H1 (cell line): ENCODE measurements around the gene ALDH1A3. TPM values are rescaled to one million over a fixed set of nuclear protein-coding genes. Genes with fewer than 3 reads are reported as not detected.

ENCODE experiments used
- CBX5 ChIP-seq: fragments of 300-800, 300-1000 bp; sonication (generic); IDR thresholded peaks from 2 replicates; pipeline ENCODE4 v1.7.1; 2016; ENCODE audit warnings: antibody characterized with exemption, low read length, low read depth
- JUN ChIP-seq: IDR thresholded peaks from 2 replicates; pipeline ENCODE4 v1.6.1; 2011; ENCODE audit warnings: low read depth, mild to moderate bottlenecking, improper control_type of control experiment, low read length
- SP2 ChIP-seq: IDR thresholded peaks from 2 replicates; pipeline ENCODE4 v1.6.1; 2012; ENCODE audit warnings: mild to moderate bottlenecking, low read length, inconsistent platforms
- ZNF274 ChIP-seq: IDR thresholded peaks from 2 replicates; pipeline ENCODE4 v1.7.0; 2012; ENCODE audit warnings: low read length, borderline replicate concordance; ENCODE audit errors: extremely low read depth
- polyA plus RNA-seq, 7 experiments: library from polyadenylated mRNA; depleted of rRNA in 3 of 7; stranded (reverse) in 5 of 7; unstranded in 2 of 7; fragments of >200 nt in 5 of 7; fragments of 200-250 nt in 2 of 7; gene quantifications; 1 replicate in 5 of 7; 2 replicates in 1 of 7; 4 replicates in 1 of 7; pipeline versions ENCODE4 v1.2.1 to v1.2.3, GENCODE V29; 2011 to 2013; ENCODE audit warnings: missing spikeins in 2 of 7, mixed read lengths in 2 of 7
- total RNA-seq: library from RNA; stranded (reverse); fragmentation: NEBNext Ultra II Directional; extraction: Animal tissue kit (Norgen Biotek cat#: 25700); gene quantifications from 2 replicates; pipeline ENCODE4 v1.2.1, GENCODE V29; 2021
- TF ChIP-seq, protein P1 (sequence below): fragments of 300-600 bp; sonication (generic); IDR thresholded peaks from 2 replicates; pipeline ENCODE4 v1.7.1; 2012; ENCODE audit warnings: low read length, moderate library complexity, mild to moderate bottlenecking, inconsistent platforms; ENCODE audit not compliant: insufficient replicate concordance

Gene ALDH1A3
- total and polyA plus RNA-seq, 2 of the 8 experiments (the other 6 are each of a cell fraction or from before 2014, with no cell fraction given): 2.2 to 5.5 TPM

DNA sequence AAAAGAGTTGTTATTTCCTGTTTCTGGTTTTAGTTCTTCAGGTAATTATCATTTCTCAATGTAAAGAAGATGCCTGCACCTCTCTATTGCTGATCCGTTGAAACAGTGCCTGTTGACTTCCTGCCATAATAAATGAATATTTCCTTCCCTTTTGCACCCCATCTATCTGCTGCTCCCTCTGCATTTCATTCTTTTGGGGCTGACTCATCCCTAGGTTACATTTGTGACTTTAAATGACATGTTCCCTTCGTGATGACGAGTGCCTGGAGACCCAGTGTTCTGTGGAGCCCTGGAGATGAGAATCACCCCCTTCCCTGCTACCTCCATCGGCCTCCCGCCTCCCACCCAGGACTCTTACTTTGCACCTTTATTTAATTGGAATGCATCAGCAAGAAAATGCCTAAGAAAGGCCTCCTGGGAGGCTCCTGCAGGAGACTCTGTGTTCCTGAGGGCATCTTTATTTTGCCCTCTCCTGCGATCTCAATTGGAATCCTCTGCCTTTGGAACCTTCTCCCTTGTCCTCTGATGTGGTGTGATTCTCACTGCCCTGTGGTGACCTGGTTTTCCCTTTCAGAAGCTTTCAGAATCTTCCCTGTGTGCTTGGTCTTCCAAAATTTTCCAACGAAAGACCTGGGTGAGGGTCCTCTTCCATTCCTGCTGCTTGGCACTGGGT is 53.2 kb downstream of the ALDH1A3 start (continued):
- TF ChIP-seq SP2: no peak
- TF ChIP-seq JUN: no peak
- no peak for TF ChIP-seq ZNF274
- TF ChIP-seq, protein P1, sequence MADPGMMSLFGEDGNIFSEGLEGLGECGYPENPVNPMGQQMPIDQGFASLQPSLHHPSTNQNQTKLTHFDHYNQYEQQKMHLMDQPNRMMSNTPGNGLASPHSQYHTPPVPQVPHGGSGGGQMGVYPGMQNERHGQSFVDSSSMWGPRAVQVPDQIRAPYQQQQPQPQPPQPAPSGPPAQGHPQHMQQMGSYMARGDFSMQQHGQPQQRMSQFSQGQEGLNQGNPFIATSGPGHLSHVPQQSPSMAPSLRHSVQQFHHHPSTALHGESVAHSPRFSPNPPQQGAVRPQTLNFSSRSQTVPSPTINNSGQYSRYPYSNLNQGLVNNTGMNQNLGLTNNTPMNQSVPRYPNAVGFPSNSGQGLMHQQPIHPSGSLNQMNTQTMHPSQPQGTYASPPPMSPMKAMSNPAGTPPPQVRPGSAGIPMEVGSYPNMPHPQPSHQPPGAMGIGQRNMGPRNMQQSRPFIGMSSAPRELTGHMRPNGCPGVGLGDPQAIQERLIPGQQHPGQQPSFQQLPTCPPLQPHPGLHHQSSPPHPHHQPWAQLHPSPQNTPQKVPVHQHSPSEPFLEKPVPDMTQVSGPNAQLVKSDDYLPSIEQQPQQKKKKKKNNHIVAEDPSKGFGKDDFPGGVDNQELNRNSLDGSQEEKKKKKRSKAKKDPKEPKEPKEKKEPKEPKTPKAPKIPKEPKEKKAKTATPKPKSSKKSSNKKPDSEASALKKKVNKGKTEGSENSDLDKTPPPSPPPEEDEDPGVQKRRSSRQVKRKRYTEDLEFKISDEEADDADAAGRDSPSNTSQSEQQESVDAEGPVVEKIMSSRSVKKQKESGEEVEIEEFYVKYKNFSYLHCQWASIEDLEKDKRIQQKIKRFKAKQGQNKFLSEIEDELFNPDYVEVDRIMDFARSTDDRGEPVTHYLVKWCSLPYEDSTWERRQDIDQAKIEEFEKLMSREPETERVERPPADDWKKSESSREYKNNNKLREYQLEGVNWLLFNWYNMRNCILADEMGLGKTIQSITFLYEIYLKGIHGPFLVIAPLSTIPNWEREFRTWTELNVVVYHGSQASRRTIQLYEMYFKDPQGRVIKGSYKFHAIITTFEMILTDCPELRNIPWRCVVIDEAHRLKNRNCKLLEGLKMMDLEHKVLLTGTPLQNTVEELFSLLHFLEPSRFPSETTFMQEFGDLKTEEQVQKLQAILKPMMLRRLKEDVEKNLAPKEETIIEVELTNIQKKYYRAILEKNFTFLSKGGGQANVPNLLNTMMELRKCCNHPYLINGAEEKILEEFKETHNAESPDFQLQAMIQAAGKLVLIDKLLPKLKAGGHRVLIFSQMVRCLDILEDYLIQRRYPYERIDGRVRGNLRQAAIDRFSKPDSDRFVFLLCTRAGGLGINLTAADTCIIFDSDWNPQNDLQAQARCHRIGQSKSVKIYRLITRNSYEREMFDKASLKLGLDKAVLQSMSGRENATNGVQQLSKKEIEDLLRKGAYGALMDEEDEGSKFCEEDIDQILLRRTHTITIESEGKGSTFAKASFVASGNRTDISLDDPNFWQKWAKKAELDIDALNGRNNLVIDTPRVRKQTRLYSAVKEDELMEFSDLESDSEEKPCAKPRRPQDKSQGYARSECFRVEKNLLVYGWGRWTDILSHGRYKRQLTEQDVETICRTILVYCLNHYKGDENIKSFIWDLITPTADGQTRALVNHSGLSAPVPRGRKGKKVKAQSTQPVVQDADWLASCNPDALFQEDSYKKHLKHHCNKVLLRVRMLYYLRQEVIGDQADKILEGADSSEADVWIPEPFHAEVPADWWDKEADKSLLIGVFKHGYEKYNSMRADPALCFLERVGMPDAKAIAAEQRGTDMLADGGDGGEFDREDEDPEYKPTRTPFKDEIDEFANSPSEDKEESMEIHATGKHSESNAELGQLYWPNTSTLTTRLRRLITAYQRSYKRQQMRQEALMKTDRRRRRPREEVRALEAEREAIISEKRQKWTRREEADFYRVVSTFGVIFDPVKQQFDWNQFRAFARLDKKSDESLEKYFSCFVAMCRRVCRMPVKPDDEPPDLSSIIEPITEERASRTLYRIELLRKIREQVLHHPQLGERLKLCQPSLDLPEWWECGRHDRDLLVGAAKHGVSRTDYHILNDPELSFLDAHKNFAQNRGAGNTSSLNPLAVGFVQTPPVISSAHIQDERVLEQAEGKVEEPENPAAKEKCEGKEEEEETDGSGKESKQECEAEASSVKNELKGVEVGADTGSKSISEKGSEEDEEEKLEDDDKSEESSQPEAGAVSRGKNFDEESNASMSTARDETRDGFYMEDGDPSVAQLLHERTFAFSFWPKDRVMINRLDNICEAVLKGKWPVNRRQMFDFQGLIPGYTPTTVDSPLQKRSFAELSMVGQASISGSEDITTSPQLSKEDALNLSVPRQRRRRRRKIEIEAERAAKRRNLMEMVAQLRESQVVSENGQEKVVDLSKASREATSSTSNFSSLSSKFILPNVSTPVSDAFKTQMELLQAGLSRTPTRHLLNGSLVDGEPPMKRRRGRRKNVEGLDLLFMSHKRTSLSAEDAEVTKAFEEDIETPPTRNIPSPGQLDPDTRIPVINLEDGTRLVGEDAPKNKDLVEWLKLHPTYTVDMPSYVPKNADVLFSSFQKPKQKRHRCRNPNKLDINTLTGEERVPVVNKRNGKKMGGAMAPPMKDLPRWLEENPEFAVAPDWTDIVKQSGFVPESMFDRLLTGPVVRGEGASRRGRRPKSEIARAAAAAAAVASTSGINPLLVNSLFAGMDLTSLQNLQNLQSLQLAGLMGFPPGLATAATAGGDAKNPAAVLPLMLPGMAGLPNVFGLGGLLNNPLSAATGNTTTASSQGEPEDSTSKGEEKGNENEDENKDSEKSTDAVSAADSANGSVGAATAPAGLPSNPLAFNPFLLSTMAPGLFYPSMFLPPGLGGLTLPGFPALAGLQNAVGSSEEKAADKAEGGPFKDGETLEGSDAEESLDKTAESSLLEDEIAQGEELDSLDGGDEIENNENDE: no peak
- TF ChIP-seq CBX5: no peak
